ENCODE data around the gene METTL26. TPM values are rescaled to one million over a fixed set of nuclear protein-coding genes. Genes with fewer than 3 reads are reported as not detected.

The METTL26 gene
- total and polyA plus RNA-seq, 9 of the 15 experiments (the other 6 are each of a cell fraction or from before 2014, with no cell fraction given): 7.3 to 262 (median 80.9) TPM

DNA sequence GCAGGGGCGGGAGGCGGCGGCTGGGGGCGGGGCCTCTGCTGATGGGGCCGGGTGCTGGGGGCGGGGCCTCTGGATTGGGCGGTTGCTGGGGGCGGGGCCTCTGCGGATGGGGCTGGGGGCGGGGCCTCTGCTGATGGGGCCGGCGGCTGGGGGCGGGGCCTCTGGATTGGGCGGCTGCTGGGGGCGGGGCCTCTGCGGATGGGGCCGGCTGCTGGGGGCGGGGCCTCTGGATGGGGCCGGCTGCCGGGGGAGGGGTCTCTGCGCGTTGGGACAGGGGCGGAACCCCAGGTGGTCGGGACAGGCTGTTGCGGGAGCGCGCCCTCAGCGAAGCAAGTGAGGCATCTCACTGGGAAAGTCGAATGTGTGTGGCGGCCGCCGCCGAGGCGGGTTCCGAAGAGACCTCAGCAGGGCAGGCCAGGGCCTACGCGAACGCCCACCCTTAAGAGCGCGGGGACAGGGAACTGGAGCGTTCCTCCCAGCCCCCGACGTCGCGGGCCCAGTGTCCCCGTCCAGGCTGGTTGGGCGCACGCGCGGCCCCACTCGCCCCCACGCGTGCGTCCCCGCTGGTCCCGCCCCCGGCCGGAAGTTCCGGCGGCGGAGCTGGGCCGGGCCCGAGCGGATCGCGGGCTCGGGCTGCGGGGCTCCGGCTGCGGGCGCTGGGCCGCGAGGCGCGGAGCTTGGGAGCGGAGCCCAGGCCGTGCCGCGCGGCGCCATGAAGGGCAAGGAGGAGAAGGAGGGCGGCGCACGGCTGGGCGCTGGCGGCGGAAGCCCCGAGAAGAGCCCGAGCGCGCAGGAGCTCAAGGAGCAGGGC lies 43.9 kb upstream of the METTL26 start, which contains the start of gene STUB1 (continued):
- TF ChIP-seq ATF1 (CRISPR knock-in tag; IDR thresholded peaks at IDR 0.05) (no peak), ATF1 (tag; IDR thresholded peaks at IDR 0.05) (no peak), ZSCAN32 (CRISPR knock-in tag; IDR thresholded peaks at IDR 0.05) (no peak), SOX6 (IDR thresholded peaks at IDR 0.05) (peak; percentile 31; the same call in 1 of the 2 replicates), ZNF24 (IDR thresholded peaks at IDR 0.05) (no peak), ARID2 (IDR thresholded peaks at IDR 0.05) (no peak), EP300 (IDR thresholded peaks at IDR 0.05; ENCODE audit: low read length) (no peak; the same call in 1 of the 2 replicates), MTA2 (IDR thresholded peaks at IDR 0.05; ENCODE audit: low read depth) (no peak), EZH2 (IDR thresholded peaks at IDR 0.05; ENCODE audit: borderline replicate concordance, low read depth, low read length) (no peak), CHD4 (IDR thresholded peaks at IDR 0.05; ENCODE audit: insufficient read depth, insufficient replicate concordance, low read depth, low read length, poor library complexity, severe bottlenecking) (no peak), THRAP3 (IDR thresholded peaks at IDR 0.05; ENCODE audit: borderline replicate concordance) (no peak), ZNF695 (CRISPR knock-in tag; IDR thresholded peaks at IDR 0.05) (no peak), NFXL1 (CRISPR knock-in tag; IDR thresholded peaks at IDR 0.05) (no peak), KLF6 (CRISPR knock-in tag; IDR thresholded peaks at IDR 0.05; ENCODE audit: borderline replicate concordance) (no peak), ZC3H11A (IDR thresholded peaks at IDR 0.05; ENCODE audit: low read depth, low read length) (no peak), PTRF (tag; IDR thresholded peaks at IDR 0.05) (no peak), ZNF561 (CRISPR knock-in tag; conservative IDR thresholded peaks at IDR 0.05) (no peak), ZBTB17 (CRISPR knock-in tag; IDR thresholded peaks at IDR 0.05) (no peak), STAT5B (CRISPR knock-in tag; IDR thresholded peaks at IDR 0.05) (no peak), HDAC6 (IDR thresholded peaks at IDR 0.05; ENCODE audit: low read depth, low read length) (no peak), ELF4 (CRISPR knock-in tag; IDR thresholded peaks at IDR 0.05) (no peak), ZNF586 (CRISPR knock-in tag; conservative IDR thresholded peaks at IDR 0.05) (no peak), BACH1 (tag; IDR thresholded peaks at IDR 0.05) (no peak), ZNF316 (IDR thresholded peaks at IDR 0.05) (no peak)
- TF ChIP-seq, protein P1, sequence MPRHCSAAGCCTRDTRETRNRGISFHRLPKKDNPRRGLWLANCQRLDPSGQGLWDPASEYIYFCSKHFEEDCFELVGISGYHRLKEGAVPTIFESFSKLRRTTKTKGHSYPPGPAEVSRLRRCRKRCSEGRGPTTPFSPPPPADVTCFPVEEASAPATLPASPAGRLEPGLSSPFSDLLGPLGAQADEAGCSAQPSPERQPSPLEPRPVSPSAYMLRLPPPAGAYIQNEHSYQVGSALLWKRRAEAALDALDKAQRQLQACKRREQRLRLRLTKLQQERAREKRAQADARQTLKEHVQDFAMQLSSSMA (CRISPR knock-in tag; IDR thresholded peaks at IDR 0.05): no peak
- TF ChIP-seq, protein P2, sequence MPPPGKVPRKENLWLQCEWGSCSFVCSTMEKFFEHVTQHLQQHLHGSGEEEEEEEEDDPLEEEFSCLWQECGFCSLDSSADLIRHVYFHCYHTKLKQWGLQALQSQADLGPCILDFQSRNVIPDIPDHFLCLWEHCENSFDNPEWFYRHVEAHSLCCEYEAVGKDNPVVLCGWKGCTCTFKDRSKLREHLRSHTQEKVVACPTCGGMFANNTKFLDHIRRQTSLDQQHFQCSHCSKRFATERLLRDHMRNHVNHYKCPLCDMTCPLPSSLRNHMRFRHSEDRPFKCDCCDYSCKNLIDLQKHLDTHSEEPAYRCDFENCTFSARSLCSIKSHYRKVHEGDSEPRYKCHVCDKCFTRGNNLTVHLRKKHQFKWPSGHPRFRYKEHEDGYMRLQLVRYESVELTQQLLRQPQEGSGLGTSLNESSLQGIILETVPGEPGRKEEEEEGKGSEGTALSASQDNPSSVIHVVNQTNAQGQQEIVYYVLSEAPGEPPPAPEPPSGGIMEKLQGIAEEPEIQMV (tag; conservative IDR thresholded peaks at IDR 0.05; ENCODE audit: low read depth): no peak
